CD4-positive, alpha-beta T cell treated with Interleukin-6 for 4 hours (primary cell): ENCODE measurements around the gene MARCHF3.
"Not testable (repeated sequence)": the region's sequence is repeated elsewhere in the genome, so short reads cannot be mapped to it uniquely, and the experiment has no call there.

Experiments
- DNase-seq: peaks from one replicate; pipeline ENCODE4 v3.0.0-alpha.2; 2020; ENCODE audit warnings: mixed read lengths

Gene MARCHF3

GRCh38 chr5:127046343-127047072 is 16.1 kb upstream of the MARCHF3 start:
- no peak for DNase-seq

- DNase-seq: no peak
These were observed 12.2 kb upstream of the MARCHF3 start for GRCh38 chr5:127042593-127042992.

GRCh38 chr5:127041571-127041970 is 11.2 kb upstream of the MARCHF3 start:
- DNase-seq: no peak

GRCh38 chr5:127040796-127041520 is 10.6 kb upstream of the MARCHF3 start:
- DNase-seq: no peak

GRCh38 chr5:127038550-127038949 is 8.2 kb upstream of the MARCHF3 start:
- no peak for DNase-seq

- DNase-seq: no peak
These were observed 1.5 kb upstream of the MARCHF3 start for GRCh38 chr5:127031863-127032232.

- DNase-seq: peak; percentile 38
These were observed 947 bp upstream of the MARCHF3 start for GRCh38 chr5:127031147-127031862.

GRCh38 chr5:127029581-127030258 is 638 bp downstream of the MARCHF3 start:
- peak; percentile 50 for DNase-seq

- no peak for DNase-seq
These were observed 1.4 kb downstream of the MARCHF3 start for GRCh38 chr5:127028822-127029457.

- DNase-seq: no peak
These were observed 2.8 kb downstream of the MARCHF3 start for GRCh38 chr5:127027539-127027938.

GRCh38 chr5:127026166-127026565 is 4.2 kb downstream of the MARCHF3 start:
- no peak for DNase-seq

- no peak for DNase-seq
These were observed 4.9 kb downstream of the MARCHF3 start for GRCh38 chr5:127025467-127025866.

GRCh38 chr5:127024821-127025220 is 5.5 kb downstream of the MARCHF3 start:
- DNase-seq: no peak

GRCh38 chr5:127023552-127024191 is 6.7 kb downstream of the MARCHF3 start:
- not testable (repeated sequence) for DNase-seq

GRCh38 chr5:127022846-127023245 is 7.5 kb downstream of the MARCHF3 start:
- no peak for DNase-seq

- DNase-seq: no peak
These were observed 10.4 kb downstream of the MARCHF3 start for GRCh38 chr5:127019928-127020327.

- not testable (repeated sequence) for DNase-seq
These were observed 13.6 kb downstream of the MARCHF3 start for GRCh38 chr5:127016722-127017121.

GRCh38 chr5:127015716-127016115 is 14.6 kb downstream of the MARCHF3 start:
- no peak for DNase-seq

- no peak for DNase-seq
These were observed 15.8 kb downstream of the MARCHF3 start for GRCh38 chr5:127014573-127014972.

- DNase-seq: no peak
These were observed 17.0 kb downstream of the MARCHF3 start for GRCh38 chr5:127013407-127013806.

GRCh38 chr5:127012916-127013315 is 17.4 kb downstream of the MARCHF3 start:
- DNase-seq: no peak
